Hepatocyte (in vitro differentiated cells): ENCODE measurements around the gene PRKAR1A.

Experiments
- EZH2 ChIP-seq: fragments of 200-600 bp; sonication (generic); IDR thresholded peaks from 2 replicates; pipeline ENCODE4 v1.6.1; 2016; ENCODE audit warnings: antibody characterized with exemption, mild to moderate bottlenecking, borderline replicate concordance
- EZH2phosphoT487 ChIP-seq: fragments of 200-600 bp; sonication (generic); IDR thresholded peaks from one replicate; pipeline ENCODE4 v1.6.1; 2018; ENCODE audit warnings: antibody characterized with exemption, mild to moderate bottlenecking, low read depth, moderate library complexity; ENCODE audit not compliant: unreplicated experiment, severe bottlenecking
- TF ChIP-seq, protein P1 (sequence below): fragments of 200-600 bp; sonication (generic); IDR thresholded peaks from 2 replicates; pipeline ENCODE4 v1.5.1; 2016; ENCODE audit warnings: antibody characterized with exemption, mild to moderate bottlenecking; ENCODE audit not compliant: poor library complexity

DNA sequence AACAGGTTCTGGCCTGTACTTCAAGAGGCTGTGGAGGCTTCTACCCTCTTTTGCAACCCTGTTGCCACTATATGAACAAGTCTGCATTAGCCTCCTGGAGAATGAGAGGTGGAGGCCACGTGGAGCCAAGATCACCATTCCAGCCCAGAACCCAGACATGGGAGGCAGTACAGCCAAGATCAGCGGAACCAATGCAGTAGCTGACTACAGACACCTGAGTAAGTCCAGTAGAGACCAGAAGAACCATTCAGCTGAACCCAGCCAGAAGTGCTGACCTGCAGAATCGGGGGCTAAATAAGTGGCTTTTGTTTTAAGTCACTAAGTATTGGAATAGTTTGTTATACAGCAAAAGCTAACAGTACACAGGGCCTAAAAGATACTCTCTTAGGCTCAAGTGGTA lies 76.9 kb downstream of the PRKAR1A start:
- TF ChIP-seq, protein P1, sequence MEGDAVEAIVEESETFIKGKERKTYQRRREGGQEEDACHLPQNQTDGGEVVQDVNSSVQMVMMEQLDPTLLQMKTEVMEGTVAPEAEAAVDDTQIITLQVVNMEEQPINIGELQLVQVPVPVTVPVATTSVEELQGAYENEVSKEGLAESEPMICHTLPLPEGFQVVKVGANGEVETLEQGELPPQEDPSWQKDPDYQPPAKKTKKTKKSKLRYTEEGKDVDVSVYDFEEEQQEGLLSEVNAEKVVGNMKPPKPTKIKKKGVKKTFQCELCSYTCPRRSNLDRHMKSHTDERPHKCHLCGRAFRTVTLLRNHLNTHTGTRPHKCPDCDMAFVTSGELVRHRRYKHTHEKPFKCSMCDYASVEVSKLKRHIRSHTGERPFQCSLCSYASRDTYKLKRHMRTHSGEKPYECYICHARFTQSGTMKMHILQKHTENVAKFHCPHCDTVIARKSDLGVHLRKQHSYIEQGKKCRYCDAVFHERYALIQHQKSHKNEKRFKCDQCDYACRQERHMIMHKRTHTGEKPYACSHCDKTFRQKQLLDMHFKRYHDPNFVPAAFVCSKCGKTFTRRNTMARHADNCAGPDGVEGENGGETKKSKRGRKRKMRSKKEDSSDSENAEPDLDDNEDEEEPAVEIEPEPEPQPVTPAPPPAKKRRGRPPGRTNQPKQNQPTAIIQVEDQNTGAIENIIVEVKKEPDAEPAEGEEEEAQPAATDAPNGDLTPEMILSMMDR: no peak
- TF ChIP-seq EZH2 (no peak), EZH2phosphoT487 (no peak)
